Stimulated activated CD4-positive, alpha-beta T cell treated with anti-CD3 and anti-CD28 coated beads, TNF-alpha, amount 100 ng/mL, for 1 hour (primary cell): ENCODE data around the gene DSCAML1.

Source experiments
- DNase-seq, 3 donors: peaks; one replicate each; pipeline ENCODE4 v3.0.0-alpha.2; 2020; ENCODE audit warnings: low read depth in 3 of 3, low spot score in 1 of 3

DSCAML1 gene

DNA sequence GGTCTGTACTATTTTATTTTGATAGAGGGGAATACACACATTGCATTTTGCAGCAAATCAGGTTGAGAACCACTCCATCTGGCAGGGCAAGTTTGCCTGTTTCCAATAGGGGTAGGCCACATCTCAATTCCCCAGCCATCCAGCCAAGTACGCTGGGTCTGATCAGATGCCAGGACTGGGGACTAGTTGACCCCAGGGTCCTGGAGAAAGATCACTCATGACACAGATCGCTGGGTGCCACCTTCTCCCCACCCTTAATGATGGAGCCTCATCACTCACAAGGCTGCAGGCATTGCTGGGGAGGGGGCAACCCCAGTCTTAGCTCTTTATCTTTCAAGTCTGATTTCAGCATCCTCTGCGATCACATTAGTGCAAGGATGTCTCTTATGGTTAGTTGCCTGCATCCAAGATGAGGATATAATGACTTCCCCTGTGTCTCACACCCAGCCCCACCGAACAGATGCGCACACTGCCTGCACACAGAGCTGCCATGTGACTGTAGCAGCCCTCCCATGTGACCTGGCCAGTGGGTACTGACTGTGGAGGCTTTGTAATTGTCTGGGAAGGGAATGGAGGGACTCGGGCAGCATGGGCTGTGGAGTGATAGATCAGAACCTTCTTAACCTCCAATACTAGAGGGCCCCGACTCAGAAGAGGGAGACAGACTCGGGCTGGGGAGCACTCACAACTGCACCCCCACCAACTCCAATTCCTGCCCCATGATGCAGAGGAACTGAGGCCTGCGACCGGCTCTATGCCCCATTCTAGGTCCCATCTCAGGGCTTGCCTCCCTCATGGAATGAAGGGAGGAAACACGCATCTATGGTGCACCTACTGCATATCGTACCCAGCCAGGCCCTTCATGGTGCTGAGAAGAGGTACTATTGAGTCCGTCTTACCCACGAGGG, 155.8 kb downstream of the DSCAML1 start:
- DNase-seq = no peak

DNA sequence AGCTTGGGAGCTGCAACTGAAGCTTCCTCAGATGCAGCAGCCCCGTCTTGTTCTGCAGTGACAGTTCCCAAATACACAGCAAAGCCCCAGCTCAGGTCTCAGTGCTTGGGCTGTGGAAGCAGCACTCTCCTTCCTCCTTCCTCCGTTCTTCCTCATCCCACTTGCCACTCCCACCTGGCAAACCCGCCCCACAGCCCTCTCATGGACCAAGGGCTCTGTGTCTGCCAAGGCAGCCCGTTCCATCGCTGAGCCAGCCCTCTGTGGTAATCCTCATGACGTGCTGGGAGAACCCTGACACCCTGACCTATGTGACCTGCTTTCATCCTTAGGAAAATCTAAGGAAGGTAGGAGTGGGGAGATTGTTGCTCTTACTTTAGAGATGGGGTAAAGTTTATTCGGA, 157.0 kb downstream of the DSCAML1 start:
- DNase-seq = no peak

GRCh38 chr11:117639601-117640000, 157.4 kb downstream of the DSCAML1 start:
- DNase-seq = no peak

DNA sequence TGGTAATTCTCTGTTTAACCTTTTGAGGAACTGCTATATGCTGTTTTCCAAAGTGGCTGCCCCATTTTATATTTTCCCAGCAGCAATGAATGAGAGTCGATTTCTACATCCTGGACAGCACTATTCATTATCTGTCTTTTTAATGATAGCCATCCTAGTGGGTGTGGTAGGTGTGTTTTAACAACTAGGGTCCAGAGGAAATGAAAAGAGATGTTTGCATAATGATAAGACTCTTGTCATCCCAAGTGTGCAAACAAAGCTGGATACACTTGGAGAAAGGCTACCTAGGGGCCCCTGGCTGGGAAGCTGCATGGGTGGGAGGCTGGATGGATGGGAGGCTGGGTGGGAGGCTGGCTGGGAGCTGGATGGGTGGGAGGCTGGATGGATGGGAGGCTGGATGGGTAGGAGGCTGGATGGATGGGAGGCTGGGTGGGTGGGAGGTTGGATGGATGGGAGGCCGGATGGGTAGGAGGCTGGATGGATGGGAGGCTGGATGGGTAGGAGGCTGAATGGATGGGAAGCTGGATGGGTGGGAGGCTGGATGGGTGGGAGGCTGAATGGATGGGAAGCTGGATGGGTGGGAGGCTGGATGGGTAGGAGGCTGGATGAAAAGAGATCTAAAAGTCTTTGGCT, 158.0 kb downstream of the DSCAML1 start:
- DNase-seq = no peak

- no peak for DNase-seq
Measured at GRCh38 chr11:117634756-117635603, 162.0 kb downstream of the DSCAML1 start.

DNA sequence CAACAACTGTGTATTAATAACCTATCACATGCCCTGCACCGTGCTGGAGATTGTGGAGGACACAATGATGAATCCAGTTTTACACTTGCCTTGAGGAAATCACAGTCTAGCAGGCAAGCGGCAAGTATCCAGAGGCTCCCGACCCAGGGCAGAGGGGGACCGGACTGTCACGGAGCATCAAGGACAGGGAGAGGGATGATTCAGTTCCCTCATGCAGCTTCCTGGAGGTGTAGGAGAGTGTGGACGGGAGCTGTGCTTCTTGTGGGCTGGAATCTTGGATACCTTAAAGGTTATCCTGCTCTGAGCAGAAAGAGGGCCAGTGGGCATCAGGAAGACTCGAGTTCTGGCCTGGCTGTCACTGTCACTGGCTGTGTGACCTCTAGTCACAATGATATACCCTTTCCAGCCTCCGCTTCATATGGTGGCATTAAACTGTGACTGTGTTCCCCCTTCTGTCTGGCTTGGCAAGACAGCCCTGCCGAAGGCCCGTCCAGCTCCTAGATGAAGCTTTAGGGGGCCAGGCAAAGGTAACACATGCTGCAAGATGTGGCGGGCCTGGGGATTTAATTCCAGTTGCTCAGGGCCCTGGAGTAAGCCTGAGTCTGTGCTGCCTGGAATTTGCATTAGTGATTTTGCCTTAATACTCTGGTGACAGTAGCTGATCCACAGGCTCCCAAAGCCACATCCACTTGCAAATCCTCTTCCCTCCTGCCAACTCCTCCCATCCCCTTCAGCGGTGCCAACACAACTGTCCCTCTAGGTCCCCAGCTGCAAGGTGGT, 162.8 kb downstream of the DSCAML1 start:
- no peak for DNase-seq

GRCh38 chr11:117633186-117633754, 163.7 kb downstream of the DSCAML1 start:
- DNase-seq = no peak

- no peak for DNase-seq
Measured at GRCh38 chr11:117632306-117632705, 164.7 kb downstream of the DSCAML1 start.

GRCh38 chr11:117631336-117632140, 165.5 kb downstream of the DSCAML1 start:
- no peak for DNase-seq

- no peak for DNase-seq
Measured at GRCh38 chr11:117629891-117630538, 167.0 kb downstream of the DSCAML1 start.

- DNase-seq = no peak
Measured at GRCh38 chr11:117629146-117629545, 167.9 kb downstream of the DSCAML1 start.

DNA sequence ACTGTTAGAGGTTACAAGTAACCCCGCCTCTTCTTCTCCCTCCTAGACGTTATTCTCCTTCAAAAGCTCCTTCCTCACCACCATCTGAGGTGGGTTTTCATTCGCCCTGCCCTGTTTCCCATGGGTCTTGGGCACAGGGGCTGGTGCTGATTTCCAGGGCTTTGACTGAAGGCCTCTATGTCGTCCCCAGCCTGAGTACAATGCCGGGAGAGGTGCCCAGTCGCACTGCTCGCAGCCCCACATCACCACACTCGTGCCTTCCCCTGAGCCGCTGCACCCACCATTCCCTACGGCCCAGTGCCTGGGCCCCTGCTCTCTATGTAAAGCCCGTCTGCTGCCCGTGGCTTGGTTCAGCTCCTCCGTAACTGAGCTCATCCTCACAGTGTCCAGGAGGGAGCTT, 169.8 kb downstream of the DSCAML1 start:
- no peak for DNase-seq

- no peak for DNase-seq
Measured at GRCh38 chr11:117626576-117626975, 170.4 kb downstream of the DSCAML1 start.

GRCh38 chr11:117625237-117625636, 171.8 kb downstream of the DSCAML1 start:
- DNase-seq = no peak

DNA sequence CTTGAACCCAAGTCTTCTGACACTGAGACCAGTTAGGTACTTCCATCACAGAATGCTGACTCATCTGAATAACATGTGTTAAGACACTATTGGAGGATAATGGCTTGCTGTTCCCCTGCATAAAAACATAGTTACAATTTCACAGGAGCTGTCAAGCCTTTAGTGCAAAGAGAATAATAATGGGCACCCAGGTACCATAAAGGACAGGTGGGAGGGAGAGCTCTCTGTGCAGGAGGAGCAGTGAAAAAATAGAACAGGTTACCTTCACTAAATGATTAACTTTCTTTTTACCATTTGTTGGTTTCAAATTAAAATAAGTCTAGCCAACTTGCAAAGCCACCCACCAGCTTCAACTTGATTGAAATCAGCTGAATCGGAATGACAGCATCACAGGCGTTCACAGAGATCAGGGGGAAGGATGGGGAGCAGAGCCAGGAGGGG, 173.2 kb downstream of the DSCAML1 start:
- DNase-seq = no peak

- no peak for DNase-seq
Measured at GRCh38 chr11:117621226-117621625, 175.8 kb downstream of the DSCAML1 start.

DNA sequence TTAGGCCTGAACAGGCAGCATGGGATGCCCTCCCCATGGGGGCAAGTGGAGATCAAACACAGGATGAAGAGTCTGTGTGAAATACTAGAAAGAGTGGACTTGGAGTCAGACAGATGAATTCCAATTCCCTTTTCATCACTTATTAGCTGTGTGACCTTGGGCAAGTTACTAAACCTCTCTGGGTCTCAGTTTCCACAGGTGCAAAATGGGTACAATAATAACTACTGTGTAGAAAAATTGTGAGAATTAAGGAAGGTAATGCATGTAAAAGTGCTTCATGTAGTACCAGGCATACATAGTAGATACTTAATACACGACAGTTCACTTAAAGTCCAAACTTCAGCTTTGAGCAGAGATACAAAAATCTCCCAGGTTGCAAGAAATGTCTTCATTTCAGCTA, 176.4 kb downstream of the DSCAML1 start:
- DNase-seq = no peak

DNA sequence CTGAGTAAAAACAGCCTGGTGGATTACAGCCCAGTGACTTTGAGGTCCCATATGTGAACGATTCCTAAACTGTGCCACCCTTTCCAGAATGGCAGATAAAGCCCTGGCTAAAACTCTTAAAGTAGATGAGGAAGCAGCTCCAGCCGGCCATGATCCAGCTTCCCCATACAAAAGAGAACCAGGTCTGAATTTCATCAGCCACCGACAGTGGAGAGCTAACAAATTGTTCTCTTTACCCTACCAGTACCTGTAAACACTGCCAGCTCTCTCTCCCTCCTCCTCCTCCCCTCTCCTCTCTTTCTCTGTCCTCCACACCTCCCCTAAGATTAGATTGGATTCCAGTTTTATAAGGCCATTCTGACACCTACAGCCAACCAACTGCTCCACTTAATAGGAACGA, 176.9 kb downstream of the DSCAML1 start:
- DNase-seq = no peak

GRCh38 chr11:117619661-117620060, 177.4 kb downstream of the DSCAML1 start:
- DNase-seq = no peak
